Liver (tissue), 3 donors: ENCODE data around the gene RBM18.

ENCODE experiments used
- CTCF ChIP-seq: fragments of 150-350 bp; IDR thresholded peaks from 2 replicates; pipeline ENCODE4 v1.5.1; 2017; ENCODE audit warnings: improper control_type of control experiment, low read depth, low read length; ENCODE audit not compliant: missing input control
- FOXA1 ChIP-seq: IDR thresholded peaks from 2 replicates; pipeline ENCODE4 v1.6.1; 2016; ENCODE audit warnings: antibody characterized with exemption
- GABPA ChIP-seq, 2 donors: IDR thresholded peaks in 1 of 2; conservative IDR thresholded peaks in 1 of 2; 2 replicates each; pipeline ENCODE4 v1.6.1; 2016; ENCODE audit warnings: antibody characterized with exemption in 2 of 2, mild to moderate bottlenecking in 1 of 2, moderate library complexity in 1 of 2
- MAX ChIP-seq: IDR thresholded peaks from 2 replicates; pipeline ENCODE4 v1.6.1; 2016; ENCODE audit warnings: antibody characterized with exemption
- NR2F2 ChIP-seq: IDR thresholded peaks from 2 replicates; pipeline ENCODE4 v1.6.1; 2016; ENCODE audit warnings: antibody characterized with exemption
- RAD21 ChIP-seq, 2 donors: IDR thresholded peaks; 2 replicates each; pipeline ENCODE4 v1.6.1; 2016; ENCODE audit warnings: antibody characterized with exemption in 2 of 2, mild to moderate bottlenecking in 2 of 2
- SP1 ChIP-seq: IDR thresholded peaks from 2 replicates; pipeline ENCODE4 v1.6.1; 2018; ENCODE audit warnings: antibody characterized with exemption, mild to moderate bottlenecking
- YY1 ChIP-seq: IDR thresholded peaks from 2 replicates; pipeline ENCODE4 v1.6.1; 2016; ENCODE audit warnings: antibody characterized with exemption, mild to moderate bottlenecking
- donor health status: healthy.
- donor health status: healthy.

- TF ChIP-seq GABPA (IDR thresholded peaks at IDR 0.05 in 1 of 2, conservative IDR thresholded peaks at IDR 0.05 in 1 of 2) (no peak), CTCF (no peak), FOXA1 (no peak), SP1 (no peak), RAD21 (IDR thresholded peaks at IDR 0.05) (no peak), NR2F2 (no peak), YY1 (no peak), MAX (no peak)
Observed at GRCh38 chr9:122239722-122240121, 24.9 kb downstream of the RBM18 start.
